ENCODE data around the gene ALOX15B.

The ALOX15B gene

DNA sequence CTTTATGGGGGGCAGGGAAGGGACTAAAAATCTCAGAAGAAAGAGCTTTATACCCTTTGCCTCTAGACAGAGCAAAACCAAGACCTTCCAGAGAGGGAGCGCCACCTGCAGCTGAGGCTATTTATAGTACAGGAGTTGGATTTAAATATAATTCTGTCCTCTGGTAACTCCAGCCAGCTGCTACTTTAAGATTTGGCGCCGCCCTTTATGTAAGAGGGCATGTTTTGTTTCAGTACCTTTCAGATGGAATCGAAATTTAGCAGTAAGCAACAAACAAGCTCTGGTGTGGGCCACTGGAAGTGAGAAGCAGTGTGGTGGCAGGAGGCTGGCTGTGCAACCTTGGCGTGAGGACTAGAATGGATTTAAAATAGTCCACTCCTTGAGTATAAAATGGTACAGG, 41.7 kb upstream of the ALOX15B start:
- TF ChIP-seq, protein P1, sequence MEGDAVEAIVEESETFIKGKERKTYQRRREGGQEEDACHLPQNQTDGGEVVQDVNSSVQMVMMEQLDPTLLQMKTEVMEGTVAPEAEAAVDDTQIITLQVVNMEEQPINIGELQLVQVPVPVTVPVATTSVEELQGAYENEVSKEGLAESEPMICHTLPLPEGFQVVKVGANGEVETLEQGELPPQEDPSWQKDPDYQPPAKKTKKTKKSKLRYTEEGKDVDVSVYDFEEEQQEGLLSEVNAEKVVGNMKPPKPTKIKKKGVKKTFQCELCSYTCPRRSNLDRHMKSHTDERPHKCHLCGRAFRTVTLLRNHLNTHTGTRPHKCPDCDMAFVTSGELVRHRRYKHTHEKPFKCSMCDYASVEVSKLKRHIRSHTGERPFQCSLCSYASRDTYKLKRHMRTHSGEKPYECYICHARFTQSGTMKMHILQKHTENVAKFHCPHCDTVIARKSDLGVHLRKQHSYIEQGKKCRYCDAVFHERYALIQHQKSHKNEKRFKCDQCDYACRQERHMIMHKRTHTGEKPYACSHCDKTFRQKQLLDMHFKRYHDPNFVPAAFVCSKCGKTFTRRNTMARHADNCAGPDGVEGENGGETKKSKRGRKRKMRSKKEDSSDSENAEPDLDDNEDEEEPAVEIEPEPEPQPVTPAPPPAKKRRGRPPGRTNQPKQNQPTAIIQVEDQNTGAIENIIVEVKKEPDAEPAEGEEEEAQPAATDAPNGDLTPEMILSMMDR (IDR thresholded peaks at IDR 0.05; ENCODE audit: extremely low read depth, insufficient read depth, missing control alignments) = peak; percentile 24
- in situ Hi-C loops (cut with MboI; ENCODE audit: low pct_unique_long_range_greater_than_20kb, low sequenced_read_pairs, unreplicated experiment) = no loop called here
- DNase-seq (ENCODE audit: low spot score) = no peak

GRCh38 chr17:8001976-8002720, 36.7 kb upstream of the ALOX15B start, which contains the start of gene GUCY2D:
Gene GUCY2D (plus strand): TSS chr17:8002615. CDS start chr17:8003048, 433 bp downstream.
- peak; percentile 65 for DNase-seq (ENCODE audit: low spot score)
- TF ChIP-seq, protein P1 (IDR thresholded peaks at IDR 0.05; ENCODE audit: extremely low read depth, insufficient read depth, missing control alignments) = no peak
- in situ Hi-C loops (cut with MboI; ENCODE audit: low pct_unique_long_range_greater_than_20kb, low sequenced_read_pairs, unreplicated experiment) = no loop called here

- in situ Hi-C loops (cut with MboI; ENCODE audit: low pct_unique_long_range_greater_than_20kb, low sequenced_read_pairs, unreplicated experiment) = no loop called here
- no peak for DNase-seq (ENCODE audit: low spot score)
- TF ChIP-seq, protein P1 (IDR thresholded peaks at IDR 0.05; ENCODE audit: extremely low read depth, insufficient read depth, missing control alignments) = no peak
Measured at GRCh38 chr17:8002721-8003593, 35.9 kb upstream of the ALOX15B start.

- DNase-seq (ENCODE audit: low spot score) = no peak
- in situ Hi-C loops (cut with MboI; ENCODE audit: low pct_unique_long_range_greater_than_20kb, low sequenced_read_pairs, unreplicated experiment) = no loop called here
- TF ChIP-seq, protein P1 (IDR thresholded peaks at IDR 0.05; ENCODE audit: extremely low read depth, insufficient read depth, missing control alignments) = no peak
Measured at GRCh38 chr17:8003594-8004181, 35.2 kb upstream of the ALOX15B start.

- no peak for DNase-seq (ENCODE audit: low spot score)
- TF ChIP-seq, protein P1 (IDR thresholded peaks at IDR 0.05; ENCODE audit: extremely low read depth, insufficient read depth, missing control alignments) = no peak
- in situ Hi-C loops (cut with MboI; ENCODE audit: low pct_unique_long_range_greater_than_20kb, low sequenced_read_pairs, unreplicated experiment) = no loop called here
Measured at GRCh38 chr17:8004899-8005298, 34.0 kb upstream of the ALOX15B start.

DNA sequence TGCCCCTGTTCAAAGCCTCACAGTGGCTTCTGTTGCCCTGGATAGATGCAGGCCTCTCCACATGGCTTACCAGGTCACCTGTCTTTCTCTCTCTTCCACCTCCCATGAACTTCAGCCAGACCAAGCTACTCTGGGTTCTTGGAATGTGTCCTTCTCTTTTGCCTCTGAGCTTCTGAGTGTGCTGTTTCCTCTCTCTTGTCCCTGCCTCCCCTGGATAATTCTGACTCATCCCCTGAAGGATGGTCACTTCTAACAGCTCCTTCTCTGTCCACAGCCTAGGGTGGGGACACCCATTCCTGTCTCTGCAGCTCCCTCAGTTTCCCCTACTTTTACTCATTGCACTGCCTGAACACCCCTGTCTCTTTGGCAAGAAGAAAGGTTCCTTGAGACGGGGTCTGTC, 33.5 kb upstream of the ALOX15B start:
- DNase-seq (ENCODE audit: low spot score) = no peak
- in situ Hi-C loops (cut with MboI; ENCODE audit: low pct_unique_long_range_greater_than_20kb, low sequenced_read_pairs, unreplicated experiment) = no loop called here
- TF ChIP-seq, protein P1 (IDR thresholded peaks at IDR 0.05; ENCODE audit: extremely low read depth, insufficient read depth, missing control alignments) = no peak

All from GM13977 (cell line).